GM21737 (cell line): Measurements from ENCODE around the gene ZC3H15.
"Not testable (repeated sequence)": the region's sequence is repeated elsewhere in the genome, so short reads cannot be mapped to it uniquely, and the experiment has no call there.

ENCODE experiments used
- ATAC-seq: cut with Tn5 transposase; IDR thresholded peaks from one replicate; pipeline ENCODE4 v1.9.1; 2021; ENCODE audit warnings: mild to moderate bottlenecking, moderate library complexity; ENCODE audit not compliant: unreplicated experiment

The ZC3H15 gene

GRCh38 chr2:186485871-186486650, at the start of gene ZC3H15:
TSS of gene ZC3H15 (plus strand) at chr2:186486260. CDS start at chr2:186486383, 123 bp downstream.
- peak; percentile 88 for ATAC-seq

GRCh38 chr2:186437719-186438118, 48.3 kb upstream of the ZC3H15 start:
- ATAC-seq = no peak

GRCh38 chr2:186439673-186440095, 46.4 kb upstream of the ZC3H15 start:
- not testable (repeated sequence) for ATAC-seq

- ATAC-seq = no peak
Observed at GRCh38 chr2:186440506-186440905, 45.6 kb upstream of the ZC3H15 start.

- ATAC-seq = no peak
Observed at GRCh38 chr2:186442885-186443284, 43.2 kb upstream of the ZC3H15 start.

- no peak for ATAC-seq
Observed at GRCh38 chr2:186443851-186444250, 42.2 kb upstream of the ZC3H15 start.

GRCh38 chr2:186445506-186445905, 40.6 kb upstream of the ZC3H15 start:
- ATAC-seq = no peak

GRCh38 chr2:186455613-186456012, 30.4 kb upstream of the ZC3H15 start:
- no peak for ATAC-seq

- ATAC-seq = no peak
Observed at GRCh38 chr2:186456941-186457340, 29.1 kb upstream of the ZC3H15 start.

GRCh38 chr2:186457908-186458307, 28.2 kb upstream of the ZC3H15 start:
- no peak for ATAC-seq

GRCh38 chr2:186459009-186459408, 27.1 kb upstream of the ZC3H15 start:
- no peak for ATAC-seq

GRCh38 chr2:186460465-186460864, 25.6 kb upstream of the ZC3H15 start:
- no peak for ATAC-seq

GRCh38 chr2:186466743-186467142, 19.3 kb upstream of the ZC3H15 start:
- no peak for ATAC-seq

- no peak for ATAC-seq
Observed at GRCh38 chr2:186467421-186467820, 18.6 kb upstream of the ZC3H15 start.

- ATAC-seq = not testable (repeated sequence)
Observed at GRCh38 chr2:186472722-186473493, 13.2 kb upstream of the ZC3H15 start.

- peak; percentile 64 for ATAC-seq
Observed at GRCh38 chr2:186474239-186474638, 11.8 kb upstream of the ZC3H15 start.

- ATAC-seq = no peak
Observed at GRCh38 chr2:186477790-186478189, 8.3 kb upstream of the ZC3H15 start.

GRCh38 chr2:186480991-186481390, 5.1 kb upstream of the ZC3H15 start:
- ATAC-seq = no peak

- no peak for ATAC-seq
Observed at GRCh38 chr2:186484062-186484735, 1.9 kb upstream of the ZC3H15 start.

- no peak for ATAC-seq
Observed at GRCh38 chr2:186485576-186485870, 537 bp upstream of the ZC3H15 start.
